AML-193 (cell line): Measurements from ENCODE around the gene RAP1GAP2.

Source experiments
- DNase-seq, 2 experiments: peaks; one replicate each; lab custom pipeline; 2025; lab: John Stamatoyannopoulos, UW

RAP1GAP2 gene

DNA sequence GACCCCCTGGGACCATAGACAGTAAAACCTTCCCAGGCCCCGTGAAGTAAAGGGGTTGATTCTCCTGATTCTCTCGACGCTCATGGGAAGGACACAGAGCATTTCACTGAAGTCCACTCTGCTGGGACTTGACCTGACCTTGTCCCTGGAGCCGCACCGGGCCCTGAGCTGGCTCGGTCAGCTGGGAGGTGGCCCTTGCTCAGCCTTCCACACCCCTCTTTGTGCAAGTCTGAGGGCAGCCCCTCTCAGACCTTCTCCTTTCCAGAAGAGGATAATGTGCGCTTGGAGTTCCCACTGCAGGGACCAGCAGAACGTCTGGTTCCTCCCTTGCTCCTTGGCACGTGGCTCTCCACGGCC, 115.5 kb downstream of the RAP1GAP2 start:
- DNase-seq = no peak

DNA sequence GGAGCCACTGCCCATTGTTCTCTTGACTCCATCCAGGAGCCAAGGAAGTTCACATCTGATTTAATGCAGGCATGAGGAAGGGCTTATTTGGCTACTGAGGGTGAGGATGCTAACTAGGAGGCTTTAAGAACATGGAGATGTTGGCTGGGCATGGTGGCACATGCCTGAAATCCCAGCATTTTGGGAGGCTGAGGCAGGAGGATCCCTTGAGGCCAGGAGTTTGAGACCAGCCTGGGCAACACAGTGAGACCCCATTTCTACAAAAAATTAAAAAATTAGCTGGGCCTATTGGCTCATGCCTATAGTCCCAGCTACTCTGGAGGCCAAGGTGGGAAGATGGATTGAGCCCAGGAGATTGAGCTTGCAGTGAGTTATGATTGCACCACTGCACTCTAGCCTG, 116.5 kb downstream of the RAP1GAP2 start:
- no peak for DNase-seq

DNA sequence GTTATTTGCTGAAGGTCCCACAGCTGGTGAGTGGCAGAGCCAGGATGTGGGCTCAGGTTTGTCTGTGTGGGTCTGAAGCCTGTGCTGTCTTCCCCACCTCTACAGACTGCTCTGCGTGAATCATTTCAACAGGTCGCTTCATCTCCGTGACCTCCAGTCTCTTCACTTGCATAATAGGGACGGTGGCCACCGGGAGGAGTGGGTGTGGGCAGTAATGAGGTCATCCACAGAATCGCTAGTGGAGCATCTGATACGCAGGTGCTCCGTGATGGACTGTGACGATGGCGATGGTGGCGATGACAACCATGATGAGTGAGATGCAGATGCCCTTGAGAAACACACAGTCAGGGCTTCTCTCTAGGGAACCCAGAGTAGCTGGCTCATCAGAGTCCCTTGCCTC, 120.2 kb downstream of the RAP1GAP2 start:
- no peak for DNase-seq

DNA sequence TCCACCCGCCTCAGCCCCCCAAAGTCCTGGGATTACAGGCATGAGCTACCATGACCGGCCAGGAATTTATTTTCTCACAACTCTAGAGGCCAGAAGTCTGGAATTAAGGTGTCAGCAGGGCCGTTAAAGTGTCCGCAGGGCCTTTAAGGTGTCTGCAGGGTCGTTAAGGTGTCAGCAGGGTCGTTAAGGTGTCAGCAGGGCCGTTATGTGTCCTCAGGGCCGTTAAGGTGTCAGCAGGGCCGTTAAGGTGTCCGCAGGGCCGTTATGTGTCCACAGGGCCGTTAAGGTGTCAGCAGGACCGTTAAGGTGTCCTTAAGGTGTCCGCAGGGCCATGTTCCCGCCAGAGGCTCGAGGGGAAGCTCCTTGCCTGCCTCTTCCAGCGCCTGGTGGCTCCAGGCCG, 125.2 kb downstream of the RAP1GAP2 start:
- DNase-seq = no peak

DNA sequence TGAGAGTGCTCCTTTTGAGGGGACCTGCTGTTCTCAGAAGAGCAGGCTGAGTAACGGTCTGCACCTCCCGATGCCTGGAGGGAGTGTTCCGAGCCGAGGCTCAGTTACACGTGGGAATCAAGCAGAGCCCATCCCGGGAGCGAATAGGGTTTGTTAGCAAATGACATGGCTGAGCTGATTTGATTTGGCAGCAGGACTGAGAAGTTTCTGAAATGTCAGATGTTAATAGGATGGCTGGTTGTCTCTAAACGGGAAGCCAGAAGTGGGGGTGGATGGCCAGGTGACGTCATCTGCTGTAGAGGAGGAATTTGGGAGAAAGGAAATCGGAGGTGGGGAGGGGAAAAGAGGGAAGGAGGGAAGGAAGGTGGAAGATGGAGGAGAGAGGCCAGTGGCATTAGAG, 128.0 kb downstream of the RAP1GAP2 start:
- no peak for DNase-seq

DNA sequence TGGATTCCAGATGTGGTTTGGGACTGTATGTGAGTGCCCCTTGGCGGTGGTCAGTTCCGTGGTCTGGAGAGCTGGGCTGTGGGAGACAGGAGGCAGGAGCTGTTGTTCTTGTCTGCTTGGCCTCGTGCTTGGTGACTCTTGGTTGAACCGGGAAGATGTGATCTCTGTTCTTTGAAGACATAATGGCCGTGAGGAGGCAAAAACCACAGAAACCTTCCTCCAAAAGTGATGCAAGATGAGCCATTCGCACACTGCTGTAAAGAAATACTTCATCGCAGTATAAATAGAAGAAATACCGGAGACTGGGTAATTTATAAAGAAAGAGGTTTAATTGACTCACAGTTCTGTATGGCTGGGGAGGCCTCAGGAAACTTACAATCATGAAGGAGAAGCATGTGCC, 128.8 kb downstream of the RAP1GAP2 start:
- no peak for DNase-seq

DNA sequence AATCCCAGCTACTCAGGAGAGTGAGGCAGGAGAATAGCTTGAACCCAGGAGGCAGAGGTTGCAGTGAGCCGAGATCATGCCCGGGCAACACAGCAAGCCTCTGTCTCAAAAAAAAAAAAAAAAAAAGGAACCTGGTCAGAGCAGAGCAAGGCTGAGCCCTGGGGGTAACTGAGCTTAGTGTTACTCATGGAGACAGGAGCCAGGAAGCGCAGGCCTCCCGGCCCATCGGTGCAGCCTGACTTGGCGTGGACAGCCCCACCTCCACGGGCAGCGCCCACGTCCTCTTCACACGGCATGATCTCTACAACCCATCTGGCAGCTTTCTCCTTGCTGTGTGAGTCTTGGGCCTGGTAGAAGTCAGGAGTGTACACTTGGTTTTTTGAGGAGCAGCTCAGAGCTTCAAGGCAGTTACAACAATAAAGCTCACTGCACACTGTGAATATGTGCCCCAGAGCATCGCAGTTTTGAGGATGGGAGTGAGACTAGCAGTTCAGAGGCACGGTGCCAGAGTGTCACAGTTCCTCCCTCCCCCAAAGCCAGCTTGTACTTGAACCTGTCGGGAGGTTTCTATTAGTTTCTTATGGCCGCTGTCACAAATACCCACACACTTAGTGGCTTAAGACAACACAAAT, 129.9 kb downstream of the RAP1GAP2 start:
- DNase-seq = peak; percentile 13 to 18

DNA sequence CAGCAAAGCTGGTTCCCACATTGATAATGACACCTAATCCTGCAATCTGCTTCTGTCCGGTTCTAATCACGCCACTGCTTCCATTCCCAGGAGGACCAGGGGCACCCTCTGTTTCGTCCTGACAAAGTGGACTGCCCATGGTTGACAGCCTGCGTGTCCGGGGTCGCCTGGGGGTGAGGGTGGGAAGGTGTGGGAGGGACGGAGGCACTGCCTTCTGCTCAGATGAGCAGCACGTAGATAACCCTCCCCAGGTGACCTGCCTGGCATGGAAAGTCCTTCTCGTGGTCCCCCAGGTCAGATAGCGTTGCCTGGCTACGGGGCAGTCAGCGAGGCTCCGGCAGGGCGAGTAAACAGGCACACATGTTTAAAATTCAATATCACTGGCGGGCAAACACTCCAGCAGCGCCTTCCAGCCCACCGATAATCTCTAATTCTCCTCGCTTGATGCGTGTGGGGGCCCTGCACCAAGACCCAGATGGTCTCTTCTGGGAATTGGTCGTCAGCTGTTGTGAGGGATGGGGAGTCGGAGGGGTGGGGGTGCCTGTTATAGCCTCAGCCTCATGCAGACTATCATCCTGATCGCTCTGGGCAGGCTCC, 132.2 kb downstream of the RAP1GAP2 start:
- no peak for DNase-seq

DNA sequence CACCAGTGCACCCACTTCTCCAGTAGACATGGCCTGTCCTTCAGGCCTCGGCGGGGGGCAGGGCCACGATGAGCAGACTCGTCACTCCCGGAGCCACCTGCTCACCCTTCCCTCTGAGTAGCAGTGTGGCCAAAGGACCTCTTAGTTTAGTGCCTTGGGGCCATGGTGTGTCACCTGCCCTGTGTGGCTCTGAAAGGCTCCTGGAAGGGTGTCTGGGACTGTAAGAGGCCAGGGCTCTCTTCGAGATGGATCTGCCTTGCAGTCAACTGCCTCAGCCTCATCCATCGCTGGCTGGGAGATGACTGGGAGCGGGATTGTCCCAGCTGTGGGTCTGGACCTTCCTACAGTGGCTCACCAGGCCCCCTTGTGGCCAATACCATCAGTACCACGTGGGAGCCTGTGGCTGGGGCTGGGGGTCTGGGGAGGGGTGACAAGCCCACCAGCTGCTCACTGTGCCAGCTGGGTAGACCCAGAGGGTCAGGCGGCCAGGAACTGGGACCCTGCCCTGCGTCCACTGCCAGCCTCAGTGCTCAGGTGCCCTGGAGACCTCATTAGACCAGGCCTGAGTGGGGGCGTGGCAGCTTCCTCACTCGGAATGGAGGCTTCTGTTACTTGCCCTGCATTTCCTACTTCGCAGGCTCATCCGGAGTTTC, 133.8 kb downstream of the RAP1GAP2 start:
- DNase-seq = no peak

DNA sequence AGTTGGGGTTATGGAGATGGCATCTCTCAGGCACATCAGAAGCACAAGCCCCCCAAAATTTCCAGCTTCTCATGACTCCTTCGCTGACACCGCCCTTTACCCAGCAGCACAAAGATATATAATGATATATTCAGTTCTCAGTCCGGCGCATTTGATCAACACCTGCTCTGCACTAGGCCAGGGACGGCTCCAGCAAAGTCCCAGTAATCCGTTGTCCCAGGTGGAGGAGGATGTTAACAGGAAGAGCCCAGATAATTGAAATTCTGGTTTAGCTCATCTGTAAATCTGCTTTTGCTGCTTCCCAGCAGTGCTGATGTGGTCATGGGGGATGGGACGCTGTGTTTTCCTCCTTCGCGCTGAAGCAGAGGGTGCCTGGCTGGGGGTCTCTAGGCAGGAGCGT, 135.6 kb downstream of the RAP1GAP2 start:
- no peak for DNase-seq

DNA sequence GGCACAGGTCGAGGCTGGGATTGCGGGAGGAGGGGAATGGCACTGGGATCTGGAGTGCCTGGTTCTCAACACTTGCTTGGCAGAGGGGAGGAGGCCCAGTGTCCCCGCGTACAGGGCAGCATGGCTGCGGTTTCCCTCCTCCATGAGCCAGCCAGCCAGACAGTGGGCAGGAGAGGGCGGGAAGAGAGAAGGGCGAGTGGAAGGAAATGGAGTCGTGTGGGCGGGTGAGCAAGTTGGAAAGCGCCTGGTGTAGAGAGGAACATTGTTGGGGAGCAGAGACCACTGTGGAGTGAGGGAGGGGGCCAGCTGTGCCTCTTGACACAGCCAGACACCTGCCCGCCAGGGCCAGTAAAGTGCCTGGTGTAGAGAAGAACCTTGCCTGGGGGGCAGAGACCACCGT, 136.7 kb downstream of the RAP1GAP2 start:
- no peak for DNase-seq

DNA sequence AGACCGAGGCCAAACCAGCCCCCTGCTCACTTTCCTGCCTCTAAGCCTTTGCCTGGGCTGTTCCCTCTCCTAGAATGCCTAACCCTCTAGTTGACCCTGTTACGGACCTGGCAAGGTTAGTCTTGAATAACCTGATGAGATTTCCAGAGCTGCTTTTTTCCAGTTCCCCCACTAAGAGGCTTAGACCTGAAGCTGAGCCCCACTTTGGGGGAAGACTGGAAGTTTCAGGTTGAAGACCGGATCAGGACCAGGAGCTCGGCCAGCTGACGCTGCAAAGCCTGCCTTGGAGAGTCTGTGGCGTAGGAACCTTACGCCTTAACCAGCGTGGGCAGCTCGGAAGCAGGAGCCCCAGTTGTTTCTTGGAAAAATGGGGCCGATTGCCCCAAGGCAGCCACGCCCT, 137.4 kb downstream of the RAP1GAP2 start:
- DNase-seq = no peak

DNA sequence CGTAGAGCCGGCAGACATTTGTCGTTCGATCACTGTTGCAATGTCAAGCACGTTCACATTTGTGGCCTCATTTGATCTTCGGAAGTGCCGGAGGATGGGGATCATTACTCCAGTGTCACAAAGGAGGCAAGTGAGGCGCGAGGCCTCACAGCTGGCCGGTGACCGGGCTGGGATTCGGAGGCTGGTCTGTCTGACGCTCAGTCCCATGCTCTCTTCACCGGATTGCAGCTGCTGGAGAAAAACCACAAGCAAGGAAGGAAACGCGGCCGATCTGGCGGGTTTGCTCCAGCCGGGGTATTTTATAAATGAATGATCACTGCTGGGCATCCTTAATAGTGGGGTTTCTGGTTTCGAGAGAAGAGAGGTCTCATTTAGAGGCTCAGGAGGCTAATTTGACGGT, 139.4 kb downstream of the RAP1GAP2 start:
- no peak for DNase-seq

DNA sequence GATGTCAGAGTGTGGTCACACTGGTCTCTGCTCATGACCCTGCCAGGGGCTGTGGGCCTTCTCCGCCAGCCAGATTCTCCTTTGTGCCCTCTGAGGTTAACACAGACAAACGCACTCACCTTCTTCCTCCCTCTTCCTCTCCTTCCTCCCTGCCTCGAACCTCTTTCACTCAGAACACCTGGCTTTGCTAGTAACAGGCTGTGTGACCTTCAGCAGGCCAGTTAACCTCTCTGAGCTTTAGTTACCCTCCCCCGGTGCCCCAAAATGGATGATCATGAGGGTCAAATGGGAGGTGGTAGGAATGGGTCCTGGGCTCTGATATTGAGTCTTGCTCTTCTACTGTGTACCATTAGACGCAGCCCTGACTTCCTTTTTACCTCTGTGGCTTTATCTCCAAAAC, 140.1 kb downstream of the RAP1GAP2 start:
- no peak for DNase-seq

DNA sequence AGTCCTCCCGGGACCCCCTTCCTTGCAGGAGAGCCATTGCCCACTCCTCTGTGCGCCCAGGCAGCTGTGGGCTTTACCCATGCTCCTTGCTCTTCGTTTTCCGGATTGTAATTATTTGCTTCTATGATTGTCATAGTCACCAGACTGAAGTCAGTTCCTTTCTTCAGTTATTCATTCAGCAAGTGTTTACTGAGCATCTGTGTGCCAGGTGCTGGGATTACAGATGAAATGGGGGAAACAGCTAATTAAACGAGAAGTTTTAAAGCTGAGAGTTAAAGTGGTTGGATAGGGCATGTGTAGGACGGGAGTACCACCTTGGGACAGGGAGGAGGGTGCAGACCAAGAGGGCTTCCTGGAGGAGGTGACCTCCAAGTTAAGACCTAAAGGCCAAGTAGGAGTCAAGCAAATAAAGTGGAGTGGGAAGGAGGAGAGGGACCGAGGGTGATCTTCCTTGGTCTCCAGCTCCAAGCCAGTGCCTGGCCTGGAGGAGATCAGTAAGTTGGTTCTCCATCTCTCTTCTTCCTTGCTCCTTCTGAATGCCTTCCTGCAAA, 140.6 kb downstream of the RAP1GAP2 start:
- DNase-seq = no peak

DNA sequence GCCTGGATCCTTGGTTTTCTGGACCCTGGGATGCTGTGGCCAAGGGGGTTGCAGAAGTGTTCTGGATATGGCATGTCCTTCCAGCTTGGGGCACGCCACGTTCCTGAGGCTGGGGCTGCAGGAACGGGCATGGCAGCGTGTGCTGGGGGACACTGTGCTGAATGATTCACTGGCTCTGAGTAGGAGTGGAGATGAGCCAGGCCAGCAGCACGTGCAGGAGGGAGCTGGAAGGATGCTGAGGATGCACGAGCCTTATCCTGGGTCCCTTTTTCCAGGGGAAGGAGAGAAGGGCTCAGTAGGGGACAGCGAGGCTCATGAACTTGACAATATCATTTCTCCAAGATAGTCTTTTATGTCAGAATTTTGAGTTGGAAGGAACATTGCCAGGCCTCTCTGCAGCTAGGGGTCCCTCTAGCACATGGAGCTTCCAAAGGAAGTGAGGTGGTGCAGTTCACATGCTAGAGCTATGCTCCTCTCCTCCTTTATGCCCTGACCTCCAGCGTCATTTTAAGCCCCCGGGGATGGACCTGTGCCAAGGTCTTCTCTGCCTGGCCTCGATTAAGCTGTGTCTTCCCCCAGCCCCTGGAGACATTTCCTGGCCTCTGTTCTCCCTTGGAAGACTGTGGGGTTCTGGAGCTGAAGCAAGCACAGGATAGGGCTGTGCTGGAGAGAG, 141.2 kb downstream of the RAP1GAP2 start:
- DNase-seq = no peak

DNA sequence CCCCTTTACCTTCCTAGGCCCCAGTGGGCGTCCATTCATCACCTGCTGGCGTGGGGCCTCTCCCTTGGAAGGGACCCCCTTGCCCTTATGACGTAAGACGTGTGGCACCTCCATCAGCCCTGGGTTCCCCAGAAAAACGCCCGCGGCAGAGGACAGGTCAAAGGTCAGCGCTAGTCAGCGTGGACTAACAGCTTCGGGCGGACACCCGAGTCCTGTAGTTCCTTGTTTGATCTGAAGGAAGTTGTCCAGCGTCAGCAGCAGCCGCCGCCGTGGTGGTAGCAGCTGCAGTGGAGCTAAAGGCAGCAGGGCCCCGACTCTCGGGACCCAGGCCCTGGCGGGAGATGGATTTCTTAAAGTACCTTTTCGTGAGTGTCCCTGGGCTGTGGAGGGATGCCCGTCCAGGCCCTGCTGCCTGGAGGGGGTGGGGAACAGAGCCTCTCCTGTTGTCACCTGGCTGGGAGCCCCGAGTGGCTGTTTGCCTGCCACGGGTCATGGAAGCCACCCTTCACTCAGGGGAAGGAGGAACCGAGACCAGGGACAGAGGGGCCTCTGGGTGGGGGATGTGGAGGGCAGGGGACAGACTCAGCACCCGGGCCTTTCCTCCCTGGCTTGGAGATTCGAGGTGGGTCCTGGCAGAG, 143.6 kb downstream of the RAP1GAP2 start:
- no peak for DNase-seq

DNA sequence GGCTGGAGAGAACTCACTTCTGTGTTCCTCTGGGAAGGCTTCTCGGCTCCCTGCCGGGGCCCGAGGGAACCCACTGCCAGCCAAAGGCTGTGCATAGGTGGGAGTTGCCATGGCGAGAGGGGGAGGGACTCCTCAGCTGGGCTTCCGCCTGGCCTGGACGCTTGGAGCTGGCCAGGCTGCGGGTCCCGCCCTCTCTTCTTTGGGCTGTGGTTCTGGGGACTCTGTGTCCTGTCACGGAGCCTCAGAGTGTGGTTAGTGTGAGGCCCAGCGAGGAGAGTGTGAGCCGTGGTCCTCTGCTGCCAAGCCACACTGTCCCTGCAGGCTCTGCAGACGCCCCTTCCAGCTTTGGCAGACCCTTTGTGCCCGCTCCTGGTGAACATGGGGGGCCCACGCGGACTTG, 144.1 kb downstream of the RAP1GAP2 start:
- no peak for DNase-seq

DNA sequence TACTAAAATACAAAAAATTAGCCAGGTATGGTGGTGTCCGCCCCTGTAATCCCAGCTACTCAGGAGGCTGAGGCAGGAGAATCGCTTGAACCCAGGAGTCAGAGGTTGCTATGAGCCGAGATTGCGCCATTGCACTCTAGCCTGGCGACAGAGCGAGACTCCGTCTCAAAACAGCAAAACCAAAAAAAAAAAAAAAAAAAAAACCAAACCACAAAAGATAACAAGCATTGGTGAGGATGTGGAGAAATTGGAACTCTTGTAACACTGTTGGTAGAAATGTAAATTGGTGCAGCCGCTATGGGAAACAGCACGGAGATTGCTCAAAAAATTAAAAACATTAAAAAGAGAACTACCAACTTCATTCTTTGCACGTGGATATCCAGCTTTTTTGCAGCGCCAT, 147.7 kb downstream of the RAP1GAP2 start:
- peak; percentile 48 to 65 for DNase-seq

DNA sequence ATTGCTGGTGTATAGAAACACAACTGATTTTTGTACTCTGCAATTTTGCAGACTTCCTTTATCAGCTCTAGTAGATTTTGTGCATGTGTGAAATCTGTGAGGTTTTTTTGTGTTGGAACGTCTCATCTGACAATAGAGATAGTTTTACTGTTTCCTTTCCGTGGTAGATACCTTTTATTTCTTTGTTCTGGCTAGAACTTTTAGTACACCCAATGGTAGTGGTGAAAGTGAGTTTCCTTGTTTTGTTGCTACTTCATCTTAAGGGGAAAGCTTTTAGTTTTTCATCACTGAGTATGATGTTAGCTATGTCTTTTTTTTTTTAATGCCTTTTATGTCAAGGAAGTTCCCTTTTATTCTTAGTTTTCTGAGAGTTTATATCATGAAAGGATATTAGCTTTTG, 149.1 kb downstream of the RAP1GAP2 start:
- DNase-seq = no peak

DNA sequence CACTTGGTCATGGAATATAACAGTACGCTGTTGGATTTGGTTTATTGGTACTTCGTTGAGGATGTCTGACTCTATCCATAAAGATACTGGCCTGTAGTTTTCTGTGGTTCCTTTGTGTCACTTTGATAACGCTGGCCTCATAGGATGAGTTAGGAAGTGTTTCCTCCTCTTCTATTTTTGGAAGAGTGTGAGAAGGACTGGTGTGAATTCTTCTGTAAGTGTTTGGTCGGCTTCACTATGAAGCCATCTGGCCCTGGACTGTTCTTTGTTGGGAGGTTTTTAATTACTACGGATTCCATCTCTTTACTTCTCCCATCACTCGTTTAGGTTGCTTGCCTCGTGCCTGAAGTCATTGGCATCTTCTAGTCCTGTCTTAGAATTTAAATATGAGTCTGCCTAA, 149.9 kb downstream of the RAP1GAP2 start:
- no peak for DNase-seq

DNA sequence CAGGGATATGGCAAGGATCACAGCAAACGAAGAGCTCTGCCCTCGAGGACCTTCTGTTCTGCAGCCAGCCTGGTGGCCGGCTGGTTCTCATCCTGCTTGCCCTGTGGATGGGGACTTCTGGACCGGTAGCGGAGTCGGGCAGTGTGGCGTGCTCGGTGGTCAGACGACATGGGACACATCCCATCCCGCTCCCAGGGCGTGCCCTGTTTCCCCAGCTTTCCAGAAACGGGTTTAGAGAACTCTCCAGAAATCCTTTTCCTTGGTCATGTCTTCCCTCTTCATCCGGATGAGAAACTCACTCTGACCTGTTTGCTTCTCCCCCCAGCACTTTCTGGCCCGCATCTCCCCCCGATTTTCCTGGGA, 151.3 kb downstream of the RAP1GAP2 start:
- DNase-seq = no peak
